COLO829 (cell line): Measurements from ENCODE around the gene LYSMD2.

ENCODE experiments used
- DNase-seq: peaks from one replicate; pipeline ENCODE4 v3.0.0; 2012; ENCODE audit warnings: low spot score

Gene LYSMD2

DNA sequence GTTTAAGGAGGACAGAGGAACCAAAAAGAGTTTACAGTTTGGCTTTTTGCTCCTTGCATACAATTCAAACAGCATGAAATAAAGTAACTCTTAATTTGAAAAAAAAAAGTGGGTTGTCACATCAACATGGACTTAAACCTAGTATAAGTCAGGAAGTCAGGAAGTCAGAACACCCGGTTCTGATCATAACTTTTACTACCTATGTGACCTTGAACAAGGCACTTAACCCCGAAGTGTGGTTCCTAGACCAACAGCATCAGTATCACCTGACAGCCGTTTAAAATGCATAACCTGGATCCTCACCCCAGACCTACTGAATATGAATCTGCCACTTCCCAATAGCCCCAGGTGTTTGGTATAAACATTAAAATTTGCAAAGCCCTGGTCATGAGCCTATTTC is 18.7 kb downstream of the LYSMD2 start:
- DNase-seq = no peak

DNA sequence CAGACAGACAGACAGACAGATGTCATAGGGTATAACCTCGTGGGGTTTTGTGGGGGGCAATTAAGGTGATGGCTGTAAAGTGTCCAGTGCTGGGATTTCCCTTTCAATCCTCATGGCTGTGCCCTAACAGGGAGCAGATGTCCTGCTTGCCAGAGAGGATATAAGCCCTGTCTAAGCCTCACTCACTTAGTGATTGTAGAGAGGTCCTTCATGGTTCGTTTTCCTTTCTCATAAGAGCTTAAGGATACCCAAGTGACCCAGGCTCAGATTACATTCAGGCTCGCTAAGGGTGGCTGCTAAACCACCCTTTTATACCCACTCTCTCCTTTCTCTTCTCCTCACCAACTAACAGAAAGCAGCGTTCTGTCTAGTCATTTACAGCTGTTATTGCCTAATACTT is 19.2 kb downstream of the LYSMD2 start:
- no peak for DNase-seq

DNA sequence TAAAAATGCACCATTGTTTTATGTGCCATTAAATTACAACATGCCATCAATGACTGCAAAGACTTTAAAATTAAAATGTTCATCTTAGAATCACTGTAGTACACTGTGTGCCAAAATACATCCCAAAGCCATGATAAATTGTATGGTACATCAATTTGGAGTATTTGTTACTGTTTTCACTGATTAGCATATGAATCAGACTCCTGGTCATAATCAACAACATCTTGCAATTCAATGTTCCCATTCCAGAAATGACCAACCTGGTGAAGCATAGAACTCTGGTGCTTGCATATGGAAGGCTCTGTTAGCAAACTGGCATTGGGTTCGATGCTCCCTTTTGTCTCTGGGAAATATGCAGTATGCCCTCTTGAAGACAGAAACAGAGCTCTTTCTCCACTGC is 22.5 kb downstream of the LYSMD2 start:
- no peak for DNase-seq

DNA sequence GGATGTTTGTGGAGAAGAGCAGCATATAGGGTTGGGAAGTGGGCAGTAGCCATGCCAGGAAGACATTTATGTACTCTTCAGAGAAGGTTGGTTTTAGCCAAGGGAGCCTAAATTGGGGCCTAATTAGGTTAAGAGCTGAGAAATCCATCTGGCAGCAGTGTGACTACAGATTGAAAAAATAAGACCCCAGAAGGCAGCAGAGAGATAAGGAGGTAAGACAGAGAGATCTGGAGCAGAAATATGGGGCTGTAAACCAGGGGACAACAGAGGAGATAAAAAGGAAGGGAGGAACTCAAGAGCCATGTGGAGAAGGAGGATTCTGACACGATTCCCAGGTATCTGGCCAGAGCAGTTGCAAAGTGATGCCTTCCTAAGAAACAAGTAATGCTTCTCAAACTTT is 23.3 kb downstream of the LYSMD2 start:
- no peak for DNase-seq

DNA sequence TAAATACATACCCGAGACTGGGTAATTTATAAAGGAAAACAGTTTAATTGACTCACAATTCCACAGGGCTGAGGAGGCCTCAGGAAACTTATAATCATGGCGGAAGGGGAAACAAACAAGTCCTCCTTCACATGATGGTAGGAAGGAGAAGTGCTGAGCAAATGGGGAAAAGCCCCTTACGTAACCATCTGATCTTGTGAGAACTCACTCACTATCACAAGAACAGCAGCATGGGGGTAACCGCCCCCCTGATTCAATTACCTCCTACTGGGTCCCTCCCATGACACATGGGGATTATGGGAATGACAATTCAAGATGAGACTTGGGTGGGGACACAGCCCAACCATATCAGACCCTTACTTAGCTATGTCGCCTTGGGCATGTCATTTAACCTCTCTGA is 28.4 kb downstream of the LYSMD2 start:
- DNase-seq = no peak

DNA sequence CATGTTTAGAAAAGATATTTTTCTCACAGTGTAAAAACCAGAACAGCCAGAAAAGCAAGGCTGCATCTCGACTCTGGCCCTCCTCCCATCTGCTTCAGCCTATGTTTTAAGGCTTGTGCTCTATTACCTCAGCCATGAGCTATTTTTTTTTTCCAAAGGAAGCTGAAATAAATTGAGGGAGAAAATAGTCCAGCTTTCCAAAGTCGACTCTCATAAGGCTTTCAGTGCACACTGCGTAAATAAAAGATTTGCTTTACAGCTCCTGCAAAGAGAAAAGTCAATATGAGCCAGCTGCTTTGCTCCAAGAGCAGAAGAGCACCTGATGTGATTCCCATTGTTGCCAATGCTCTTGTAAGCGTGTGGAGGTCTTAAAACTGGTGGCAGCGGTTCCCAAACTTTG is 29.4 kb downstream of the LYSMD2 start:
- no peak for DNase-seq

DNA sequence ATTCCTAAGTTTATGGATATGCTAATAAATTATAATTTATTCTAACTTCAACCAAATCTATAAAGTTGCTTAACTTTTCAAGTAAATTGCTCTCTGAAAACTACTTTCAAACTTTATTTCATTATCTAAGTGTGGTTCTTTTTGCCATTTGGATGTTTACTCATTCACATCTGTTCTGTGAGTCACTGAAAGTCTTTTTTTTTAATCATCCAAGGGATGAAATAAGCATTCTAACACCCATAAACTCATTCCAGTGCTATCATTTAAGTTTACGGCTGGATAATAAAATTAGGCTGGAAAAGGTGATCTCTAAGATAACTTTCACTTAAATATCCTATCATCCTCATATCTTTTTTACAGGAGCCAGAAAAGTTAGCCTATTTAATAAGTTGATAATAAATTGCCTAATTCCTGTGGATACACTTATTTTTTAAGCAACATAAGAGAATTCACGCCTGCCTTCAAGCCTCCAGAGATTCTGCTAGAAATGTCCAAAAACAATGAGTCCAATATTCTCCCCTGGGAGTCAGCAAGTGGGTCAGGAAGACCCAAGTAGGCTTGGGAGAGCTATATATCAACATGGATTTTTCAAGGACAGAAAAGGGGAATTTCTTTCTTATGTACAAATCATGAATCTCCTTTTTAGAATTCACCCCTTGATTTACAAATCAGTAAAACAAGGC is 30.4 kb downstream of the LYSMD2 start:
- DNase-seq = no peak

DNA sequence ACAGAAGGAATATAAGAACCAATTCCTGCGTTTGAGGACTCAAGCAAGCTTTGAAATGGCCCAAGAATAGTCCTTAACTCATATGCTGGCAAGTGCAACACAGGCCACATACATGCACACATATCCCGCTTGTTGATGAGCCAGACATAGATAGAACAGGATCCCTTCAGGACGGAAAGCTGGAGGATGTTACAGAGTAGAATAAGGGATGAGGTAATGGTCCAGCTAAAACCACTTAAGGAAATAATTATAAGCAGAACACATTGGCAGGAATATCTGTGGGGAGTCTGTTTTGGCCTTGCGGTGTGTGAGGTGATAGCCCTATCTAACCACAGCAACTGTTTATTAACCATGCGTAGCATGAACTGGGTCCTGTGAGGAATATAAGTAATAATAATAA is 31.2 kb downstream of the LYSMD2 start:
- DNase-seq = no peak

DNA sequence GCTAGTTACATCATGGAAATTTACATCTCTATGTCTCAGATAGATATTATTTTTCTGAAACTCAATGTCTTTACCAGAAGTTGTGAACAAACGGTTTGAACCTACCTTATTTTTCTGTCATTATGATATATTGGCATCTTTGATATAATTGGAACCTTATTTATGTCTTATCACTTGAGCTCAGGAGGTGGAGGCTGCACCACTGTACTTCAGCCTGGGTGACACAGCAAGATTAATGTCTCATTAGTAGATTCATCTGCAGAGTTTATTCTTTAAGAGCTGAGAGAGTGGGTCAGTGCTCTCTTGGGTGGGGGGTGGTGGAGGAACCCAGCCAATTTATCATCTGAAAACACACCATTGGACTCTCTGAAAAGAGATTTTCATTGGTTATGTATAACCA is 34.7 kb downstream of the LYSMD2 start:
- DNase-seq = no peak

DNA sequence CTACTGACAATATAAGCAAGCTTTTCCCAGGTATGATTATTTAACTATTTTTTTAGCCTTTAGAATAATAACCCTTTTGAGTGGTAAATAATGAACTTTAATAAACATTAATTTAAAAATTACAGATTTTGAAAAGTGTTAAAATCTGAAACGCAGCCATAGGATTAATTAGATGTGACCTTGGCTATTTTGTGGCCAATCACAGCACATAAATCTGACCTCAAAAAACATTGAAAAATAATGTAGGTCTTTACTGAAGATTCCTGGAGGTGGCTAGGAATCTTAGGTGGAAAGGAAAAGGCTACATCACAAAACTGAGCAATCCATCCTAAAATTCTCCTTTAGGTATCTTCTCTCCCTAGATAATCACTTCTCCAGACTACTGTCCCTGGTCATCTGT is 38.1 kb downstream of the LYSMD2 start:
- DNase-seq = no peak

DNA sequence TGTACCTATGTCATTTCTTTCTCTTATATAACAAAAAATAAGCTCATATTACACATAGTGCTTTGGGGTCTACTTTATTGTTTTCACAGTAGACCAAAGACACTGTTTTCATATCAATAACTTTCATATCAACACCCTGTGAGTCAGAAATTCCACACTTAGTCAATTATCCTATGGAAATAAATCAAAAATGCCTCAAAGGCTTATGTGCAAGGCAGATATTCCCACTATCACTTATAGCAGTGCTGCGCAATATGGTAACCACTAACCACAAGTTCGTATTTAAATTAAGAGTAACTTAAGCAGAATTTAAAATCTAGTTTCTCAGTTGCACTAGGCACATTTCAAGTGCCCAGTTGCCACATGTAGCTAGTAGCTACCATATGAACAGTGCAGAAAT is 40.3 kb downstream of the LYSMD2 start:
- DNase-seq = no peak

DNA sequence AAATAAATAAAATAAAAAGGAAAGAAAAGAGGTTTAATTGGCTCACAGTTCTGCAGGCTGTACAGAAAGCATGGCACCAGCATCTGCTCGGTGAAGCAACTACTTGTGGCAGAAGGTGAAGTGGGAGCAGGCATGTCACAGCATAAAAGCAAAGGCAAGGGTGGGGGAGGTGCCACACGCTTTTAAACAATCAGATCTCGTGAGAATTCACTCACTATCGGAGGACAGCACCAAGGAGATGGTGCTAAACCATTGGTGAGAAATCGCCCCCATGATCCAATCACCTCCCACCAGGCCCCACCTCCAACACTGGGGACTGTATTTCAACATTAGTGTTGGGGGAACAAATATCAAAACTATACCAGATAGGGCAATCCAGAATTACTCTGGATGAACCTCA is 40.9 kb downstream of the LYSMD2 start:
- no peak for DNase-seq

DNA sequence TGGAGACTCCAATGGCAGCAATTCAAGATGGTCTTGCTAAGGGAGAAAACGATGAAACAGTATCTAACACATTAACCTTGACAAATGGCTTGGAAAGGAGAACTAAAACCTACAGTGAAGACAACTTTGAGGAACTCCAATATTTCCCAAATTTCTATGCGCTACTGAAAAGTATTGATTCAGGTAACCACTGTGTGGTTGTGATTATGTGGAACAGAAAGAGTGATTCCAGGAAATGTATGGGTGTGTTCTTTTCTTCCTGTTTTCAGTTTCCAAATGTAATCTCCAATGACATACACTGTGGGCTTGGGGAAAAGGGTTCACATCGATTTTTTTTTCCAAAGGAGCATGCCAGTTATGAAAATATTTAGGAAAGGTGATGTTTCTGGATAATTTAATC is 45.3 kb downstream of the LYSMD2 start:
- no peak for DNase-seq

DNA sequence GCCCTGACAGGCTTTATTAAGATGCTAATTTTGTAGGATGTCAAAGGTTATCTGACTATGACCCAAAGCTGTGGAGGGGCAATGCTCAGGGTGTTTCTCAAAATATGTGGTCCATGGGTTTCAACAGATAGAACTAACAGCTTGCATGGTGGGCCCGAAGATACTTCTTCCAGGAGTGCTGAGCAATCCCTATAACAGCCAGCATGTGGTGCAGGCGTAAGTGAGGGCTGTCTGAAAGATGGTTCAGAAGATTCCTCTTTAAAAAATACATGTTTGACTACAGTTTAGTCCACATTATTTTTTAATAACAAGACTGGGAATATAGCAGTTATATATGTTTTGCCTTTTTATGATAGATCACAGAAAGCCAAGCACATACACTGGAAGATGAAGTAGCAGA is 48.6 kb downstream of the LYSMD2 start:
- DNase-seq = no peak

DNA sequence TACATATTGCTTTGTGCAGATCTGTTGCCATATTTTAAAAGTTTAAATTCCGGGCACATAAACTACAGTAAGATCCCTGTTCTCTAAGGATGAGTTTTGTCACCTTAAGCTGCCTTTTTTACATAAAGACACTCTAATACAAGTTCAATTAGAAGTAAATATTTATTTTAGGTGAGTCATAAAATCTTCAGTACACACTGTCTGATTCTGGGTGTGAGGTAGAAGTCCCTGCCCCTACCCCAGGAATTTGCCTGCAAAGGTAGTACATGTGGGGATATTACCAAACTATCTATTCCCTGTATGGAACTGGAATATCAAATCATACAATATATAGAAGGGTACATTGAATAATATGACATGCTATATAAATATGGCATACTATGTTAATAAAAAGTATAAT is 49.9 kb downstream of the LYSMD2 start:
- no peak for DNase-seq

DNA sequence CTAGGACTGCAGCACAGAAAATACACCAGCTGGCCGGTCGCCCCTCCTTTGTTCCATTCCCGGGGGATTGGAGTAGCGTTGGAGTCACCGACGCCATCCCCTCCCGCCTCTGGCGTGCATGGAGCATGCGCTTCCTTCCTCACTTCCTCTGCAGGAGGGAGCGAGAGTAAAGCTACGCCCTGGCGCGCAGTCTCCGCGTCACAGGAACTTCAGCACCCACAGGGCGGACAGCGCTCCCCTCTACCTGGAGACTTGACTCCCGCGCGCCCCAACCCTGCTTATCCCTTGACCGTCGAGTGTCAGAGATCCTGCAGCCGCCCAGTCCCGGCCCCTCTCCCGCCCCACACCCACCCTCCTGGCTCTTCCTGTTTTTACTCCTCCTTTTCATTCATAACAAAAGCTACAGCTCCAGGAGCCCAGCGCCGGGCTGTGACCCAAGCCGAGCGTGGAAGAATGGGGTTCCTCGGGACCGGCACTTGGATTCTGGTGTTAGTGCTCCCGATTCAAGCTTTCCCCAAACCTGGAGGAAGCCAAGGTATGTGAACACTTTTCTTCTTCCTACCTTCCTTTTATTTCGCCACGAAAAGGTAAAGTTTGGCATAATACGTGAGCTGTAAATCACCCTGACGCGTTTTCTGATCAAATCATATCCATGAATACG is 56.0 kb downstream of the LYSMD2 start, which contains the start of gene SCG3:
Gene SCG3 (plus strand): TSS at position 201 of the 661 bp plus-strand sequence. CDS start 253 bp downstream, at position 454.
- peak; percentile 11 for DNase-seq

DNA sequence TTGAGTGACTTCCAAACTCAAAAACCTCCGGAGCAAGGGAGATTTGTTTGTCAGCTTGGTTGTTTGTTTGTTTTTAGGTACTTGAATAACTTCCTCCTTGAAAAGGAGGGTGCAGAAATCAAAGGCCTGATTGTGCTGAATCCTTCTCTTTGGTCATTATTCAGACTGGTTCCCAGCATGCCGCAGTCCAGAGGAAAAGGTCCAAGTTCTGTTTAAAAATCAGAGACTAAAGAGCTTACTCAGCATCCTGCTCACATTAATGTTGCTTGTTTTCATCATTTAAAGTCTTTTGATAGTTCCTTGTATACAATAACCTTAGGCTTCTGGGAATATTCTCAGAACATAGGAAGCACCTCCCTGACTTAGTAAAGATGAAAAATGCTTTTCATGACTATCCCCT is 57.1 kb downstream of the LYSMD2 start:
- DNase-seq = no peak

DNA sequence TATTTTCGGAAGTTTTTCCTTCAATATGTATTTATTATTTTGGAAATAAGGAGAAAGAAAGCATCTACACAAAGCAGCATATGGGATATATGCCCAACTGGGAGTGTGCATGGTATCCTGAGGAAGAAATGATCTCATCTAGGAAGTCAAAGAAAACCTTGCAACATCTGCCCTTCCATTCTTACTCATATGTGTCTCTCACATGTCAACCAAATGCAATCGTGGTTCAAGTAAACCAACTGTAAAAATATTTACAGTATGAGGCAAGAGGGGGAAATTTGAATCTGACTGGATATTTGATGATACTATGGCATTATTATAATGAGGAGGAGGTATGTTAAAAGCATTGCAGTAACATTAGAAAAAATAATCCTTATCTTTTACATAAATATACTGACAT is 59.4 kb downstream of the LYSMD2 start:
- DNase-seq = no peak

DNA sequence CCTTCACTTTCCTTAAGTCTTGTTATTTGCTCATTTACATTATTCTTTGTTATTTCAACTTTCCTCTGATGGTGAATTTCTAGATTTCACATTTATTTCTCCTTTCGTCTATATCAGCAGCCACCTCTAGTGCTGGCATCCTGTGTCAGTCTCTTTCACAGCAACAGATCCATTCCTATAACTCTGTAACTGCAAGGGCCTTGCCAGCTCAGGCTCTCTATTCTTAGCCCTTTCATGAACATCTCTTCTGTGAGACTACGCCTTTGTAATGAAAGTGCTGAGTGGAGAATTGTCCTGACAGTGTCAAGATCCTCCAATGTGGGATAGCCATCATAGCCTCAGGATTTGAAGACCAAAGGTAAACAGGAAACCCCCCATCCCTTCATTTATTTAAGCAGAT is 60.0 kb downstream of the LYSMD2 start:
- no peak for DNase-seq

DNA sequence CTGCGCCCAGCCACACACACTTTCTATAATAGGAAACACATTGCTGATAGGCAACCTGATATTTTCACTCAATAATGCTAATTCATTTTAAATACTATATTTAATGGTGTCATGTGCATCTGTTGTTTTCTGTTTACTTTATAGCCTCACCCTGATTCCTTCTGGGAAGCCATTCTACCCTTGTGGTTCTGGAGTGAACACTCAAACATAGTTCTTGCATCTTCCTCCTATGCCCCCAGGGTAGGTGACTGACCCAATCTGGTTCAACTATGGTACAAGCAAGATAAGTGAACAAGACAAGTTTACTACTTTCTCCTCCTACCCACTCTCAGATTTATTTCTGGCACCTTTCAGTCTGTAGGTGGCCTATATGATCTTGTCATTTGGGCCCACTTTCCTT is 60.4 kb downstream of the LYSMD2 start:
- no peak for DNase-seq

DNA sequence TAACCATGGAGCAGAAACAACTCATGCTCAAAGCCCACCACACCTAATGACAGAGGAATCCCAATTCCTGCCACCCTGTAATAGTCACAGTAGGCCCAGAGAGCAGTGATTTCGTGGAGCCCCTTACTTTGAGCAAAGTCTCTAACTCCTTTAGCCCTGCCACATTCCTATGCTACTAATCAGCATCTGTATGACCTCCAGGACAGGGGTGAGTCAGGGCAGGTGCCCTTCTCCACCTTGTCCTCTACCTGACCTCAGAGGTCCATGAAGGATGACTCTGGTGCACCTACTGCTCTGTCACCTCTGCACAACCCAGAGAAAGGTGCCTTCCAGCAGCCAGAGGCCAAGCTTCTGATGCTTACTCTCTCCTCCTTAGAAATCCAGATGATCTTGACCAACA is 62.2 kb downstream of the LYSMD2 start:
- DNase-seq = no peak
